ENCODE measurements around the gene COG7. TPM values are rescaled to one million over a fixed set of nuclear protein-coding genes. Genes with fewer than 3 reads are reported as not detected.

The COG7 gene
- total and polyA plus RNA-seq, 2 of the 13 experiments (the other 11 are each of a cell fraction or from before 2014, with no cell fraction given) = 12.6 to 54.5 TPM

- TF ChIP-seq ZNF782 (CRISPR knock-in tag; IDR thresholded peaks at IDR 0.05; ENCODE audit: borderline replicate concordance) (peak; percentile 98), POLR2A (IDR thresholded peaks at IDR 0.05; ENCODE audit: insufficient read depth in 1 of 2, low read depth in 2 of 2, low read length in 2 of 2) (peak; percentile 89 to 98), ZNF543 (CRISPR knock-in tag; IDR thresholded peaks at IDR 0.05) (peak; percentile 97), TIGD3 (CRISPR knock-in tag; IDR thresholded peaks at IDR 0.05; ENCODE audit: borderline replicate concordance) (peak; percentile 96; the same call in 1 of the 2 replicates), TMF1 (CRISPR knock-in tag; IDR thresholded peaks at IDR 0.05; ENCODE audit: low read depth) (peak; percentile 97), RFX3 (CRISPR knock-in tag; IDR thresholded peaks at IDR 0.05) (peak; percentile 98), DDIT3 (CRISPR knock-in tag; IDR thresholded peaks at IDR 0.05) (0 out of 2 replicates have a peak, but pooled peaks have one; percentile 88), ZNF350 (CRISPR knock-in tag; IDR thresholded peaks at IDR 0.05; ENCODE audit: borderline replicate concordance, low read depth) (peak; percentile 97), EP300 (IDR thresholded peaks at IDR 0.05; ENCODE audit: low read depth in 2 of 2, low read length in 2 of 2) (peak in 1 of 2 experiments; percentile 59; a peak in 1 of 4 replicates), EP300 (CRISPR knock-in tag; IDR thresholded peaks at IDR 0.05; ENCODE audit: borderline replicate concordance) (peak; percentile 43; the same call in 1 of the 2 replicates), SMARCC2 (IDR thresholded peaks at IDR 0.05) (no peak), NRL (CRISPR knock-in tag; IDR thresholded peaks at IDR 0.05; ENCODE audit: borderline replicate concordance) (peak; percentile 93)
- TF ChIP-seq, protein P1, sequence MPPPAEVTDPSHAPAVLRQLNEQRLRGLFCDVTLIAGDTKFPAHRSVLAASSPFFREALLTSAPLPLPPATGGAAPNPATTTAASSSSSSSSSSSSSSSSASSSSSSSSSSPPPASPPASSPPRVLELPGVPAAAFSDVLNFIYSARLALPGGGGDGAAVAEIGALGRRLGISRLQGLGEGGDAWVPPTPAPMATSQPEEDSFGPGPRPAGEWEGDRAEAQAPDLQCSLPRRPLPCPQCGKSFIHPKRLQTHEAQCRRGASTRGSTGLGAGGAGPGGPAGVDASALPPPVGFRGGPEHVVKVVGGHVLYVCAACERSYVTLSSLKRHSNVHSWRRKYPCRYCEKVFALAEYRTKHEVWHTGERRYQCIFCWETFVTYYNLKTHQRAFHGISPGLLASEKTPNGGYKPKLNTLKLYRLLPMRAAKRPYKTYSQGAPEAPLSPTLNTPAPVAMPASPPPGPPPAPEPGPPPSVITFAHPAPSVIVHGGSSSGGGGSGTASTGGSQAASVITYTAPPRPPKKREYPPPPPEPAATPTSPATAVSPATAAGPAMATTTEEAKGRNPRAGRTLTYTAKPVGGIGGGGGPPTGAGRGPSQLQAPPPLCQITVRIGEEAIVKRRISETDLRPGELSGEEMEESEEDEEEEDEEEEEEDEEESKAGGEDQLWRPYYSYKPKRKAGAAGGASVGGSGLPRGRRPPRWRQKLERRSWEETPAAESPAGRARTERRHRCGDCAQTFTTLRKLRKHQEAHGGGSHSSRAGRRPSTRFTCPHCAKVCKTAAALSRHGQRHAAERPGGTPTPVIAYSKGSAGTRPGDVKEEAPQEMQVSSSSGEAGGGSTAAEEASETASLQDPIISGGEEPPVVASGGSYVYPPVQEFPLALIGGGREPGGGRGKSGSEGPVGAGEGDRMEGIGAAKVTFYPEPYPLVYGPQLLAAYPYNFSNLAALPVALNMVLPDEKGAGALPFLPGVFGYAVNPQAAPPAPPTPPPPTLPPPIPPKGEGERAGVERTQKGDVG (CRISPR knock-in tag; IDR thresholded peaks at IDR 0.05; ENCODE audit: borderline replicate concordance) = peak; percentile 89; the same call in 1 of the 2 replicates
- TF ChIP-seq, protein P2, sequence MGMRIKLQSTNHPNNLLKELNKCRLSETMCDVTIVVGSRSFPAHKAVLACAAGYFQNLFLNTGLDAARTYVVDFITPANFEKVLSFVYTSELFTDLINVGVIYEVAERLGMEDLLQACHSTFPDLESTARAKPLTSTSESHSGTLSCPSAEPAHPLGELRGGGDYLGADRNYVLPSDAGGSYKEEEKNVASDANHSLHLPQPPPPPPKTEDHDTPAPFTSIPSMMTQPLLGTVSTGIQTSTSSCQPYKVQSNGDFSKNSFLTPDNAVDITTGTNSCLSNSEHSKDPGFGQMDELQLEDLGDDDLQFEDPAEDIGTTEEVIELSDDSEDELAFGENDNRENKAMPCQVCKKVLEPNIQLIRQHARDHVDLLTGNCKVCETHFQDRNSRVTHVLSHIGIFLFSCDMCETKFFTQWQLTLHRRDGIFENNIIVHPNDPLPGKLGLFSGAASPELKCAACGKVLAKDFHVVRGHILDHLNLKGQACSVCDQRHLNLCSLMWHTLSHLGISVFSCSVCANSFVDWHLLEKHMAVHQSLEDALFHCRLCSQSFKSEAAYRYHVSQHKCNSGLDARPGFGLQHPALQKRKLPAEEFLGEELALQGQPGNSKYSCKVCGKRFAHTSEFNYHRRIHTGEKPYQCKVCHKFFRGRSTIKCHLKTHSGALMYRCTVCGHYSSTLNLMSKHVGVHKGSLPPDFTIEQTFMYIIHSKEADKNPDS (CRISPR knock-in tag; IDR thresholded peaks at IDR 0.05) = no peak
- TF ChIP-seq, protein P3, sequence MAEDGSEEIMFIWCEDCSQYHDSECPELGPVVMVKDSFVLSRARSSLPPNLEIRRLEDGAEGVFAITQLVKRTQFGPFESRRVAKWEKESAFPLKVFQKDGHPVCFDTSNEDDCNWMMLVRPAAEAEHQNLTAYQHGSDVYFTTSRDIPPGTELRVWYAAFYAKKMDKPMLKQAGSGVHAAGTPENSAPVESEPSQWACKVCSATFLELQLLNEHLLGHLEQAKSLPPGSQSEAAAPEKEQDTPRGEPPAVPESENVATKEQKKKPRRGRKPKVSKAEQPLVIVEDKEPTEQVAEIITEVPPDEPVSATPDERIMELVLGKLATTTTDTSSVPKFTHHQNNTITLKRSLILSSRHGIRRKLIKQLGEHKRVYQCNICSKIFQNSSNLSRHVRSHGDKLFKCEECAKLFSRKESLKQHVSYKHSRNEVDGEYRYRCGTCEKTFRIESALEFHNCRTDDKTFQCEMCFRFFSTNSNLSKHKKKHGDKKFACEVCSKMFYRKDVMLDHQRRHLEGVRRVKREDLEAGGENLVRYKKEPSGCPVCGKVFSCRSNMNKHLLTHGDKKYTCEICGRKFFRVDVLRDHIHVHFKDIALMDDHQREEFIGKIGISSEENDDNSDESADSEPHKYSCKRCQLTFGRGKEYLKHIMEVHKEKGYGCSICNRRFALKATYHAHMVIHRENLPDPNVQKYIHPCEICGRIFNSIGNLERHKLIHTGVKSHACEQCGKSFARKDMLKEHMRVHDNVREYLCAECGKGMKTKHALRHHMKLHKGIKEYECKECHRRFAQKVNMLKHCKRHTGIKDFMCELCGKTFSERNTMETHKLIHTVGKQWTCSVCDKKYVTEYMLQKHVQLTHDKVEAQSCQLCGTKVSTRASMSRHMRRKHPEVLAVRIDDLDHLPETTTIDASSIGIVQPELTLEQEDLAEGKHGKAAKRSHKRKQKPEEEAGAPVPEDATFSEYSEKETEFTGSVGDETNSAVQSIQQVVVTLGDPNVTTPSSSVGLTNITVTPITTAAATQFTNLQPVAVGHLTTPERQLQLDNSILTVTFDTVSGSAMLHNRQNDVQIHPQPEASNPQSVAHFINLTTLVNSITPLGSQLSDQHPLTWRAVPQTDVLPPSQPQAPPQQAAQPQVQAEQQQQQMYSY (CRISPR knock-in tag; IDR thresholded peaks at IDR 0.05) = peak; percentile 47; the same call in 1 of the 2 replicates
These were observed at the start of gene COG7 (continued) for GRCh38 chr16:23452572-23453337.

Data from HepG2 (cell line).